HG02884 (cell line): ENCODE results near the gene ALK.
"Not testable (repeated sequence)": the region's sequence is repeated elsewhere in the genome, so short reads cannot be mapped to it uniquely, and the experiment has no call there.

ENCODE experiments used
- ATAC-seq: cut with Tn5 transposase; IDR thresholded peaks from one replicate; pipeline ENCODE4 v1.9.1; 2021; ENCODE audit warnings: mild to moderate bottlenecking, moderate library complexity; ENCODE audit not compliant: unreplicated experiment

Gene ALK

DNA sequence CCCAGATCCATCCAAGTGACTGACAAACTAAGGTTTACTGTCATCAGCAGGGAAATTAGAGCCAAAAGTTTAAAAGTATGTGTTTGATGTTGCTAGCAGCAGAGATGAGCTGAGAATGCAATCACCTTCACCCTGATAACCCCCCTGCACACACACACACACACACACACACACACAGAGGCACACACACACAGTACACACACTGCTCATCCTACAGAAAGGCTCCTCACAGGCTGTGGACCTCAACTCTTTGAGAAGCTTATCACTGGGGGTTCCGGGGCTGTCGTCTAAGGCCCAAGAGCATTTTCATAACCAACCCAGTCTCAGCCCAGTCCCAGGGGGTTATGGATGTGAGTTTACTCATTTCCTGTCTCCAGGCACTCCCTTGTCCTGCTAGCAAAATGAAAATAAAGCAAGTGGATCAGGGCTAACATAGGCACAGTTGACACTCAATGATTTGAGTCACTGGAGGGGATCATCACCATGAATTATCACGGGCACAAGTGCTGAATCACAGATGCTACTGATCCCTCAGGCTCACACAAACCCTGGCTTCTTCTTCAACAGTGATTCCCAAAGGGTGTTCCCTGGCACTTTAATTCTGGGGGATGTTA is 76.6 kb downstream of the ALK start:
- ATAC-seq: no peak

- ATAC-seq: no peak
Observed at GRCh38 chr2:29841386-29842004, 79.9 kb downstream of the ALK start.

- ATAC-seq: no peak
Observed at GRCh38 chr2:29839306-29839705, 82.1 kb downstream of the ALK start.

DNA sequence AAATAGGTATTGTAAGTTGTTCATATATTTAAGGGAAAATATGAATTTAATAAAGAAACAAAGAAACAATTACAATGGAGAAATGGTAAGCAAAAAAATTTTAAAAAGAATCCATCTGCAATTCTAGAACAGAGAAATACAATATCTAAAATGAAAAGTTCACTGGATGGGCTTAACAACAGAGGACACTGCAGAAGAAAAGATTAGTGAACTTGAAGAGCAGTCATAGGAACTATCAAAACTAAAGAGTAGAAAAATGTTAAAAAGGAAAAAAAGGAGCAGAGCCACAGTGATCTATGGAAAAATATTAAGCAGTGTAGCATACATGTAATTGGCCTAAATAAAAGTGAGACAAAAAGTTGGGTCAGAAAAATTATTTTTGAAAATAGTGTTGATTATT is 83.5 kb downstream of the ALK start:
- ATAC-seq: no peak

GRCh38 chr2:29834624-29835023 is 86.8 kb downstream of the ALK start:
- ATAC-seq: no peak

DNA sequence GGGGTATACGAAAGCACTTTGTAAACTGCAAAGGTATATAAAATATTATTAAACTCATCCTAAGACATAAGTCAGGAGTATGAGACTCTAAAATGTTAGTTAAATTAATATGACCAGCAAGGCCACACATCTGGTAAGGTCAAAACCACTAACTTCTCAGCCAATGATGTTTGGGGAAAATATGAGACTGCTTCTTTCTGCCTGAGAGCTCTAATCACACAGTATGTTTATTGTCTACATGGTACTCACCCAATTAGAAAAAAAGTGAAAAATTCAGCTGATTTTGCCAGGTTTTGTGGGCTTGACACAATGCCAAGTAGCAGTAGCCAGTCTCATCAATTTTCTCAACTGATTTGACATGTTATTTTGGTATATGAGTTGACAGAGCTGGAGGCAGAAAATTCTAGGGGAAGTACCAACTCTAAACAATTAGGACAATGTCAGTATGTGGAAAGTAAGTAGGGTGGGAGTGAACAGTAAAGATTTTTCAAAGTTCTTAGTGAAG is 87.3 kb downstream of the ALK start:
- no peak for ATAC-seq

- ATAC-seq: no peak
Observed at GRCh38 chr2:29831560-29831959, 89.8 kb downstream of the ALK start.

GRCh38 chr2:29829841-29830240 is 91.5 kb downstream of the ALK start:
- ATAC-seq: no peak

DNA sequence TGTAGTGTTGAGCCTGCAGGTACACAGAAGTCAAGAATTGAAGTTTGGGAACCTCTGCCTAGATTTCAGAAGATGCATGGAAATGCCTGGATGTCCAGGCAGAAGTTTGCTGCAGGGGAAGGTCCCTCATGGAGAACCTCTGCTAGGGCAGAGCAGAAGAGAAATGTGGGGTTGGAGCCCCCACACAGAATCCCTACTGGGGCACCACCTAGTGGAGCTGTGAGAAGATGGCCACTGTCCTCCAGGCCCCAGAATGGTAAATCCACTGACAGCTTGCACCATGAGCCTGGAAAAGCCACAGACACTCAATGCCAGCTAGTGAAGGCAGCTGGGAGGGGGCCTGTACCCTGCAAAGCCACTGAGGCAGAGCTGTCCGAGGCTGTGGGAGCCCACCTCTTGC is 97.2 kb downstream of the ALK start:
- not testable (repeated sequence) for ATAC-seq

DNA sequence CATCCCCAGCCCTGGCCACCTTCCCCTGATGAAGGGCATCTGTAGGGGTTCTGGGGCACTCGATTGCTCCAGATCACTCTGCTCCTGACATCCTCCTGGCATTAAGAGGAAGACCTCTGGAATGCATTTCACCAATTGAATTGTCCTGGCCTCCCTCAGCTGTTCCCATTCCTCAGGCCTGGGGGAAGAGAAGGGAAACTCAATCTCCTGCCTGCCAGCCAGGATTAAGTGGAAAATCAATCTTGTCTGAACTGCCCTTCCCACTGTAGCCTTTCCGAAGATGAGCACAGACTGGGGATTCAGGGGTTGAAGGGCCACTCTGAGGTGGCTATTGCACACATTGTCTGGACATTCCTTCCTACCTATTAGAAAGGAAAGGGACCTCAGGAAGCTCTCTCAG is 99.8 kb downstream of the ALK start:
- no peak for ATAC-seq

DNA sequence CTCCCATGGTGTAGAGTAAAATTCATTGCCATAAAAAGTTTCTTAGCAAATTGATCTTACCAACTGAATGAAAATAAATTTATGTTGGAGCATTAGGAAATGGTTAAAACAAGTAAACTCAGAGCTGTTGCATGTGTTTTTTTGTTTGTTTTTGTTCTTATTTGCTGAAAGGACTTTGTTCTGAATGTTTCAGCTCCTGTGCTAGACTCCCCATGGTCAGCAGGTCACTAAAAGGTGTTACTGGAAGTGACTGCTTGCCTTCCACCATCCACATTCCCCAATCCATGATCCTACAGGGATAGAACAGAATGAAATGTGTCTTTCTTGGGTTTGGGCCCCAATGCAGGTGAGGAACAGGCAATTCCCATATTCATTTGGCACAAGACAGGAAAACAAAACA is 101.8 kb downstream of the ALK start:
- no peak for ATAC-seq

DNA sequence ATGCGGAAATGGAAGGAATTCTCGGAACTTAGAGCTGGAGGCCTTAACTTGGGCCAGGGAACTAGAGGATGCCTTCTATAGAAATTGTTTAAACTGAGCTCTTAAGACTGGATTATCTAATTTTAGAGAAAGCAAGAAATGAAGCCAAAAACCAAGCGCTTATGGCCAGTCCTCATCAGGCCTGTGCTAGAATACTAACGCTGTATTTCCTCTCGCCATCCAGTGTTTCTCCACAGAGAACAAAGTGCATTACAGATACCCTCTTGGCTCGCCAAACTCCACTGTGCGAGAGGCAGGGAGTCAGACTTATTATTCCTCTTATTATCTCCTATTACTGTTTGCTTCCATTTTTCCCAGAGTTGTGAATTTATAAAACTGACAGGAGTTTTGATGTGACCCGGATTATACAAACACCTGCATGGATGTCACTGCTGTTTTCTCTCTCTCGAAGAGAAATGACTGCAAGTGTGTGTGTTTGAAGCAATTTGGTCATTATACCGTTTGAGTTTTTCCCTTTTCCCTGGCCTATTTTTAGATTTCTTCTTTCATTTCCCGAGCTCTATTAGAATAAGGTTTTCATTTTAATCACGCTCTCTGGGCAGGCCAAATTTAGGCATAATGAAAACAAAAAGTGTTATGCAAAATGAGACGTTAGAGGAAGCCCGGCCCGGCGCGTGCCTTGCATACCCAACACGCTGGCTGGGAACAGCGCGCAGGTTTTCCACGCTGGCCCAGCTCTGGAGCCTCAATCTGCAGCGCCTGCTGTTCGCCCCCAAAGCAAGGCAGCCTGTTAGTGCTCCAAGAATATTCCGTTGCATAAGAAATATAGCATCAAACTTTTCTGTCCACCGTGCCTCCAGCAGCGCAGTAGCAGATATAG is 103.3 kb downstream of the ALK start:
- ATAC-seq: no peak

DNA sequence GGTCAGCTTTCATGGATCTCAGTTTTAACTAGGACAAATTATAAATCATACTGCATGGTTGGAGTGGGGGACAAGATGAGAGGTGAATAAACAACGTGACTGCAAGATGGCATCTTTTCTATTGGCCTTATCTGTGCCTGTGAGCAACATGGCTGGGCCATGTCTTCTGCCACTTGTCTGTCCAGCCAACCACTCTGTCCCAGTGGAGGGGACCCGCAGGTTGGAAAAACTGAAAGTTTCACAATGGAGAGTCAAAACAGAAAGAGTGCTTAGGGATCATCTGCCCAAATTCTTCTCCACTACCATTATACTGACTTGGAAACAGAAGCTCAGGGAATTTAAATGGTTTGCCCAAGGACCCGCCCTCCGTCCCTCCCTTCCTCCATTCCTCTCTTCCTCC is 104.1 kb downstream of the ALK start:
- no peak for ATAC-seq

GRCh38 chr2:29816651-29817050 is 104.7 kb downstream of the ALK start:
- no peak for ATAC-seq

DNA sequence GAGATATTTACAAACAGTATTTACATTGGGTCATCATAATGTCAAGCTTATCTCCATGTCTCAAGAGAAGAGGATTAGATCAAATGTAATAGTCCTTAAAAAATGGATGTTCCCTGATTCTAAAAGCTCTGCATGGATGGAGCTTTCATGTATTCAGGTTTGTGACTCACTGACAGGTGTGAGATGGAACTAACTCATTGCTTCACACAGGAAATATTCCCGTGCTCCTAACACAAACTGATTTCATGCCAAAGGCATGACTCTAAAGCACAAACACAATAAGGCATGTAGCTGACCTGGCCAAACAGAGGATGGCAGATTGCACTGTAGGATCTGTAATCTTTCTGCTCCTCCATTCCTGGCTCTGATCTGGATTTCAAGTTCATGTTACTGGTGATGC is 110.0 kb downstream of the ALK start:
- no peak for ATAC-seq

DNA sequence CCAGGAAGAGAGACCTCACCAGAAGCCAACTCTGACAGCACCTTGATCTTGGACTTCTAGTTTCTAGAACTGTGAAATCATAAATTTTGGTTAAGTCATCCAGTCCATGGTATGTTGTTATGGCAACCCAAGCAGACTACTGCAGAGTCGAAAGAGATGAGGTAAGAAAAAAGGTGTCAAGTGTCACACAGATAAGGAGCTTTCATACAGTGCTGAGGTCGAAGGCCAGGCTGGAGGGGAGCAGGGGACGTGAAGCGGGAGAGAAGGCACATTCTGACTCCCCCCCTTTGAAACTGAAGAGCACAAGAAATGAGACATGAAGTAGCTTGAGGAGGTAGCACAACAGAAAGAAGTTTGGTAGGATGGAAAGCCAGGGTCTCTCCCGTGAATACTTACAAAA is 110.4 kb downstream of the ALK start:
- no peak for ATAC-seq

GRCh38 chr2:29808321-29808720 is 113.1 kb downstream of the ALK start:
- ATAC-seq: no peak

GRCh38 chr2:29807082-29807481 is 114.3 kb downstream of the ALK start:
- no peak for ATAC-seq

DNA sequence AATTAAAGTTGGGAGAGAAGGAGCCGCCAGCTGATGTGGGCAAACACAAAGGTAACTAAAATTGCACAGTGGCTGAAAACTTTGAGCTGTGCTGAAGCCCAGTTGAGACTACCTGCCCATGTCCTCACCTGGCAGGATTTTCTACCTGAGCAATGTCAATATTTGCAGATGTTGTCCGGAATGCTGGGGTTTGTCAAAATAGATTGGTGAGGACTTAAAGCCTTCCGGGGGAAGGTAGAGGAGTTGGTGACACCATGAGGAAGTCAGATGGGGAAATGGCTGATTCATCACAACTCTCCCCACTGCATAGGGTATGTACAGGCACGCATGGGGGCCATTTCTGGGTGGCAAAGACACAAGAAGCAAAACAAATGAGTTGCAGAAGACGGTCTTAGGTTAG is 114.9 kb downstream of the ALK start:
- no peak for ATAC-seq

- no peak for ATAC-seq
Observed at GRCh38 chr2:29804671-29805070, 116.7 kb downstream of the ALK start.

GRCh38 chr2:29803537-29803936 is 117.8 kb downstream of the ALK start:
- no peak for ATAC-seq

- ATAC-seq: no peak
Observed at GRCh38 chr2:29802986-29803385, 118.4 kb downstream of the ALK start.
